Loucy (cell line): ENCODE results near the gene CCL28.

Experiments used
- CTCF ChIP-seq: fragments of 200-600 bp; sonication (generic); conservative IDR thresholded peaks from 2 replicates; pipeline ENCODE4 v1.5.1; 2014; ENCODE audit warnings: mild to moderate bottlenecking, antibody characterized with exemption, low read length
- EZH2phosphoT487 ChIP-seq: fragments of 200-600 bp; IDR thresholded peaks from 2 replicates; pipeline ENCODE4 v1.6.1; 2018; ENCODE audit warnings: antibody characterized with exemption, mild to moderate bottlenecking, moderate library complexity, borderline replicate concordance

DNA sequence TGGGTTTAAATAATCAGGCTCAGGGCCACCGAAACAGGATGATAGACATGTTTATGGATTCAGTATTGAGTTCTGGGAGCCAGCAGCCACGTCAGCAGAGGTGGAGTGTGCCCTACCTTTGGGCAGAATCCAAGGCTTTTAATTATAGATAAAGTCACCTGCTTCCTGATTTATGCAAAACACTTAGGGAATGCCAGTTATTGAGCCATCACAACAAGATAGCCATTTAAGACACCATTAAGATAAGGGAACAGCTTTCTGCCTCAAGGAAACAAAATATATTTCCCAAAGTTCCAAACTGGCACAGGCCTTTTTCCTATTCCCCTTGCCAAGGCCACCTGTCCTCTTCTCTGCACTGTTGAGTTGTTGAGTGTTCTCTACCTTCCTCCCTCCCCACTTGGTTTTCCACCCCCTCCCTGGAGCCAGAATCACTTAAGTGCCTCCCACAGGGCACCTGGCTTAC is 2.4 kb downstream of the CCL28 start:
- TF ChIP-seq CTCF (no peak), EZH2phosphoT487 (no peak)
